Stomach (tissue), 9 donors: ENCODE results near the gene PACS2. TPM values are rescaled to one million over a fixed set of nuclear protein-coding genes. Genes with fewer than 3 reads are reported as not detected.

Experiments used
- DNase-seq, 2 donors: peaks; one replicate each; pipeline versions ENCODE4 v3.0.0 to v3.0.0-alpha.2; 2013 to 2019
- H3K27ac ChIP-seq, 5 donors: fragments of 200-600 bp in 4 of 5; sonication (generic) in 4 of 5; one replicate each; pipeline ENCODE4 v1.5.1; 2013 to 2019; ENCODE audit warnings: mild to moderate bottlenecking in 1 of 5, moderate library complexity in 1 of 5
- H3K27me3 ChIP-seq, 3 donors: fragments of 200-600 bp; sonication (generic); one replicate each; pipeline ENCODE4 v1.5.1; 2017 to 2019; ENCODE audit warnings: mixed run types in 1 of 3
- H3K36me3 ChIP-seq, 4 donors: fragments of 200-600 bp; sonication (generic); 1 replicate in 3 of 4; 2 replicates in 1 of 4; pipeline ENCODE4 v1.5.1; 2016 to 2019
- H3K4me1 ChIP-seq, 4 donors: fragments of 200-600 bp; sonication (generic); one replicate each; pipeline ENCODE4 v1.5.1; 2016 to 2019
- H3K4me3 ChIP-seq, 4 donors: fragments of 200-600 bp; sonication (generic) in 3 of 4; one replicate each; pipeline ENCODE4 v1.5.1; 2016 to 2019; ENCODE audit warnings: mild to moderate bottlenecking in 1 of 4
- H3K9me3 ChIP-seq, 4 donors: fragments of 200-600 bp; sonication (generic); one replicate each; pipeline ENCODE4 v1.5.1; 2016 to 2019
- CTCF ChIP-seq, 7 experiments: fragments of 450-650 bp in 4 of 7; fragments of 200-600 bp in 3 of 7; sonication (generic) in 3 of 7; IDR thresholded peaks; one replicate each; pipeline ENCODE4 v1.5.1; 2016 to 2019; ENCODE audit warnings: antibody characterized with exemption in 7 of 7, control low read depth in 2 of 7, mild to moderate bottlenecking in 1 of 7
- EP300 ChIP-seq: sonication (generic); formaldehyde crosslinking; IDR thresholded peaks from one replicate; pipeline ENCODE4 v1.6.1; 2017; ENCODE audit warnings: antibody characterized with exemption
- POLR2A ChIP-seq, 4 donors: fragments of 450-650 bp; IDR thresholded peaks; one replicate each; pipeline ENCODE4 v1.6.1; 2016; ENCODE audit warnings: antibody characterized with exemption in 4 of 4, control low read depth in 2 of 4, mild to moderate bottlenecking in 1 of 4, moderate library complexity in 1 of 4
- POLR2AphosphoS5 ChIP-seq, 3 donors: sonication (generic); formaldehyde crosslinking; IDR thresholded peaks; one replicate each; pipeline ENCODE4 v1.6.1; 2016; ENCODE audit warnings: antibody characterized with exemption in 3 of 3
- WGBS, 5 donors: extraction: QIAGEN DNeasy Blood & Tissue Kit in 3 of 5; methylation state at CpG; one replicate each; pipeline versions ENCODE4 v1.1.5 to v1.1.7; 2013 to 2018; 5-methylcytosine and 5-hydroxymethylcytosine counted together
- intact Hi-C: fragments of 100-400 bp; cut with DNase I; formaldehyde crosslinking; loops from one replicate; pipeline ENCODE4 v1.15.1; 2023; ENCODE audit warnings: low total_unique reads
- polyA plus RNA-seq, 3 donors: library from polyadenylated mRNA; stranded (reverse); fragments of 200-250 nt; gene quantifications; one replicate each; pipeline ENCODE4 v1.2.3, GENCODE V29; 2013
- total RNA-seq, 5 donors: library from RNA; depleted of rRNA; stranded (reverse); fragments of >200 nt; gene quantifications; one replicate each; pipeline versions ENCODE4 v1.1.0 to v1.2.3, GENCODE V29; 2014 to 2016
- donor health status: healthy with polysubstance abuse.
- donor health status: Bipolar disorder and iron deficiency.
- donor health status: healthy.

Gene PACS2
- total and polyA plus RNA-seq, 8 donors, result 23.4 to 209 (median 48.8) TPM

- Histone ChIP-seq H3K4me3 (no peak overlapping the region), H3K27ac (no peak overlapping the region), H3K27me3 (no peaks in the 10 kb centered on the region), H3K36me3 (peaks cover 0 to 60% (median 43%) of the 10 kb centered on the region in 4 donors), H3K4me1 (peaks cover 0 to 19% (median 0%) of the 10 kb centered on the region in 4 donors), H3K9me3 (no peaks in the 10 kb centered on the region)
- no peak for DNase-seq
- TF ChIP-seq POLR2A (IDR thresholded peaks at IDR 0.05), result no peak
- no peak for TF ChIP-seq POLR2AphosphoS5 (IDR thresholded peaks at IDR 0.05)
- TF ChIP-seq EP300, result no peak
- TF ChIP-seq CTCF (IDR thresholded peaks at IDR 0.05), result no peak
- intact Hi-C loops, result no loop called here
- WGBS, 5 donors, result 90 to 100% (median 98%) methylated on average over 3 to 9 of the region's 9 CpGs
Measured at GRCh38 chr14:105440992-105441391, 126.4 kb downstream of the PACS2 start.

GRCh38 chr14:105442125-105442524 lies 127.6 kb downstream of the PACS2 start:
- intact Hi-C loops, result no loop called here
- H3K27ac ChIP-seq, result no peak overlapping the region
- TF ChIP-seq POLR2A (IDR thresholded peaks at IDR 0.05), result no peak
- TF ChIP-seq POLR2AphosphoS5 (IDR thresholded peaks at IDR 0.05), result no peak
- no peak for TF ChIP-seq EP300
- TF ChIP-seq CTCF (IDR thresholded peaks at IDR 0.05), result no peak
- WGBS, 5 donors, result 77 to 82% (median 79%) methylated on average over 17 of the region's 17 CpGs
- no peak for DNase-seq
- peaks cover 0 to 16% (median 0%) of the 10 kb centered on the region in 4 donors for H3K4me1 ChIP-seq
- H3K36me3 ChIP-seq, result peaks cover 3 to 71% (median 46%) of the 10 kb centered on the region in 4 donors
- H3K27me3 ChIP-seq, result no peaks in the 10 kb centered on the region
- no peak overlapping the region for H3K4me3 ChIP-seq
- no peaks in the 10 kb centered on the region for H3K9me3 ChIP-seq

GRCh38 chr14:105442834-105443233 lies 128.3 kb downstream of the PACS2 start:
- H3K27me3 ChIP-seq, result no peaks in the 10 kb centered on the region
- 85 to 92% (median 86%) methylated on average over 4 to 12 of the region's 12 CpGs for WGBS, 5 donors

GRCh38 chr14:105444859-105445258 lies 130.3 kb downstream of the PACS2 start:
- TF ChIP-seq EP300 (no peak), CTCF (IDR thresholded peaks at IDR 0.05) (no peak), POLR2AphosphoS5 (IDR thresholded peaks at IDR 0.05) (no peak), POLR2A (IDR thresholded peaks at IDR 0.05) (no peak)
- Histone ChIP-seq H3K4me3 (no peak overlapping the region), H3K9me3 (no peaks in the 10 kb centered on the region), H3K27me3 (no peaks in the 10 kb centered on the region), H3K4me1 (peaks cover 6 to 14% (median 10%) of the 10 kb centered on the region in 4 donors), H3K27ac (no peak overlapping the region), H3K36me3 (peaks cover 4 to 66% (median 36%) of the 10 kb centered on the region in 4 donors)
- intact Hi-C loops, result no loop called here
- 86 to 91% (median 88%) methylated on average over 14 to 17 of the region's 17 CpGs for WGBS, 5 donors
- no peak for DNase-seq

More at GRCh38 chr14:105442834-105443233, 128.3 kb downstream of the PACS2 start:
- H3K27ac ChIP-seq, result no peak overlapping the region
- H3K4me1 ChIP-seq, result peaks cover 0 to 9% (median under 1%) of the 10 kb centered on the region in 4 donors
- no peak for TF ChIP-seq EP300
- no peak for TF ChIP-seq CTCF (IDR thresholded peaks at IDR 0.05)
- TF ChIP-seq POLR2A (IDR thresholded peaks at IDR 0.05), result no peak
- TF ChIP-seq POLR2AphosphoS5 (IDR thresholded peaks at IDR 0.05), result no peak
- intact Hi-C loops, result no loop called here
- no peaks in the 10 kb centered on the region for H3K9me3 ChIP-seq
- no peak overlapping the region for H3K4me3 ChIP-seq
- peaks cover 4 to 72% (median 46%) of the 10 kb centered on the region in 4 donors for H3K36me3 ChIP-seq
- no peak for DNase-seq
